K562 (cell line): ENCODE data around the gene OBSL1. TPM values are rescaled to one million over a fixed set of nuclear protein-coding genes. Genes with fewer than 3 reads are reported as not detected.

ENCODE experiments used
- ARID1B ChIP-seq: fragments of 450-650 bp; IDR thresholded peaks from 2 replicates; pipeline ENCODE4 v1.6.1; 2016; ENCODE audit warnings: antibody characterized with exemption, mild to moderate bottlenecking, inconsistent platforms
- ARNT ChIP-seq, 2 experiments: fragments of 450-650 bp; IDR thresholded peaks; 2 replicates each; pipeline ENCODE4 v1.6.1; 2016; ENCODE audit warnings: mild to moderate bottlenecking in 1 of 2
- BCOR ChIP-seq: fragments of 450-650 bp; IDR thresholded peaks from 2 replicates; pipeline ENCODE4 v1.6.1; 2016
- CBFA2T2 ChIP-seq: fragments of 450-650 bp; conservative IDR thresholded peaks from 2 replicates; pipeline ENCODE4 v1.6.1; 2017; ENCODE audit warnings: mild to moderate bottlenecking
- CBX3 ChIP-seq, 2 experiments: IDR thresholded peaks; 1 replicate in 1 of 2; 2 replicates in 1 of 2; pipeline ENCODE4 v1.6.1; 2012; ENCODE audit warnings: inconsistent platforms in 2 of 2, low read length in 2 of 2, borderline replicate concordance in 1 of 2, control low read depth in 1 of 2
- CCNT2 ChIP-seq: IDR thresholded peaks from 2 replicates; pipeline ENCODE4 v1.6.1; 2011; ENCODE audit warnings: borderline replicate concordance, low read depth, mild to moderate bottlenecking, moderate library complexity, mixed read lengths, low read length; ENCODE audit not compliant: insufficient read length; ENCODE audit errors: extremely low read depth
- DIDO1 ChIP-seq: fragments of 450-650 bp; IDR thresholded peaks from 2 replicates; pipeline ENCODE4 v1.6.1; 2016; ENCODE audit warnings: low read depth, missing biosample characterization, missing genetic modification characterization
- DPF2 ChIP-seq: fragments of 450-650 bp; IDR thresholded peaks from 2 replicates; pipeline ENCODE4 v1.6.1; 2016
- ETV5 ChIP-seq: sonication (generic); formaldehyde crosslinking; IDR thresholded peaks from 2 replicates; pipeline ENCODE4 v1.4.0; 2020; ENCODE audit warnings: low read depth, mild to moderate bottlenecking, missing genetic modification reagents
- KDM1A ChIP-seq, 2 experiments: fragments of 450-650 bp; IDR thresholded peaks; 2 replicates each; pipeline ENCODE4 v1.6.1; 2016; ENCODE audit warnings: mild to moderate bottlenecking in 2 of 2
- MEIS2 ChIP-seq: fragments of 450-650 bp; IDR thresholded peaks from 2 replicates; pipeline ENCODE4 v1.6.1; 2014; ENCODE audit warnings: mild to moderate bottlenecking; ENCODE audit not compliant: partially characterized antibody
- MYBL2 ChIP-seq, 2 experiments: fragments of 450-650 bp in 1 of 2; sonication (generic) in 1 of 2; formaldehyde crosslinking in 1 of 2; IDR thresholded peaks; 2 replicates each; pipeline versions ENCODE4 v1.6.1 to v1.8.1; 2017 to 2022; ENCODE audit warnings: borderline replicate concordance in 1 of 2, inconsistent platforms in 1 of 2, low read depth in 1 of 2, mild to moderate bottlenecking in 1 of 2, missing genetic modification reagents in 1 of 2, moderate library complexity in 1 of 2
- NBN ChIP-seq: fragments of 450-650 bp; IDR thresholded peaks from 2 replicates; pipeline ENCODE4 v1.6.1; 2016; ENCODE audit warnings: low read depth, mild to moderate bottlenecking
- NR2C1 ChIP-seq, 2 experiments: fragments of 450-650 bp; IDR thresholded peaks; 2 replicates each; pipeline ENCODE4 v1.6.1; 2017; ENCODE audit warnings: mild to moderate bottlenecking in 2 of 2, antibody characterized with exemption in 1 of 2, inconsistent platforms in 1 of 2, missing compliant biosample characterization in 1 of 2, missing genetic modification characterization in 1 of 2
- POLR2B ChIP-seq: fragments of 450-650 bp; IDR thresholded peaks from 2 replicates; pipeline ENCODE4 v1.6.1; 2018; ENCODE audit warnings: low read depth; ENCODE audit not compliant: partially characterized antibody
- POLR2G ChIP-seq: fragments of 200-400 bp; formaldehyde crosslinking; IDR thresholded peaks from 2 replicates; pipeline ENCODE4 v1.6.1; 2017; ENCODE audit warnings: low read depth, mild to moderate bottlenecking, antibody characterized with exemption, low read length, moderate library complexity
- PREB ChIP-seq: sonication (generic); formaldehyde crosslinking; IDR thresholded peaks from 2 replicates; pipeline ENCODE4 v1.8.1; 2023; ENCODE audit warnings: mild to moderate bottlenecking, missing genetic modification reagents
- SMARCE1 ChIP-seq: fragments of 450-650 bp; IDR thresholded peaks from 2 replicates; pipeline ENCODE4 v1.7.1; 2016; ENCODE audit warnings: mild to moderate bottlenecking
- TRIM28 ChIP-seq: fragments of 450-650 bp; IDR thresholded peaks from 2 replicates; pipeline ENCODE4 v1.6.1; 2017
- ZBTB7A ChIP-seq: IDR thresholded peaks from 2 replicates; pipeline ENCODE4 v1.6.1; 2011; ENCODE audit warnings: low read depth, mild to moderate bottlenecking, low read length, moderate library complexity, borderline replicate concordance; ENCODE audit not compliant: control insufficient read depth
- ZFX ChIP-seq: sonication (generic); formaldehyde crosslinking; IDR thresholded peaks from 2 replicates; pipeline ENCODE4 v1.8.0; 2022; ENCODE audit warnings: mild to moderate bottlenecking, missing genetic modification reagents, moderate library complexity
- ZNF12 ChIP-seq: sonication (generic); formaldehyde crosslinking; IDR thresholded peaks from 2 replicates; pipeline ENCODE4 v1.4.0; 2020; ENCODE audit warnings: mild to moderate bottlenecking, missing genetic modification reagents
- polyA plus RNA-seq, 8 experiments: library from polyadenylated mRNA; depleted of rRNA in 4 of 8; stranded (reverse) in 5 of 8; unstranded in 3 of 8; fragments of >200 nt; fragmentation: Nextera tagmentation in 2 of 8; fragmentation: Illumina TruSeq in 1 of 8; extraction: Ambion mirVana in 2 of 8; extraction: Trizol in 1 of 8; gene quantifications; 2 replicates each; pipeline versions ENCODE4 v1.2.1 to v1.2.3, GENCODE V29; 2011 to 2014; ENCODE audit warnings: inconsistent platforms in 1 of 8, missing spikeins in 1 of 8
- total RNA-seq, 7 experiments: library from RNA; depleted of rRNA in 6 of 7; stranded (reverse); fragments of >200 nt in 6 of 7; fragmentation: Illumina TruSeq in 2 of 7; extraction: Trizol in 2 of 7; gene quantifications; 2 replicates each; pipeline versions ENCODE4 v1.2.1 to v1.2.3, GENCODE V29; 2011 to 2021; ENCODE audit warnings: low replicate concordance in 1 of 7
- TF ChIP-seq, protein P1 (sequence below), 2 experiments: fragments of 450-650 bp in 1 of 2; sonication (generic) in 1 of 2; formaldehyde crosslinking in 1 of 2; IDR thresholded peaks in 1 of 2; conservative IDR thresholded peaks in 1 of 2; 2 replicates each; pipeline versions ENCODE4 v1.6.1 to v1.8.1; 2016 to 2023; ENCODE audit warnings: mild to moderate bottlenecking in 2 of 2, moderate library complexity in 2 of 2, inconsistent platforms in 1 of 2, missing genetic modification reagents in 1 of 2

Gene OBSL1
- total and polyA plus RNA-seq, 9 of the 15 experiments (the other 6 are each of a cell fraction or from before 2014, with no cell fraction given) = 1.2 to 26.6 (median 8.6) TPM

GRCh38 chr2:219522111-219523030 is 49.0 kb downstream of the OBSL1 start (continued):
- TF ChIP-seq NR2C1 (IDR thresholded peaks at IDR 0.05) (no peak), NR2C1 (tag; IDR thresholded peaks at IDR 0.05) (no peak), POLR2G (peak; percentile 81), ARNT (IDR thresholded peaks at IDR 0.05) (0 out of 4 replicates have a peak, but pooled peaks have one; percentile 20 to 45), MEIS2 (peak; percentile 83), KDM1A (IDR thresholded peaks at IDR 0.05) (peak; percentile 83 to 85), CCNT2 (peak; percentile 44), DPF2 (peak; percentile 65), ARID1B (peak; percentile 72), DIDO1 (tag) (no peak), POLR2B (no peak), ETV5 (CRISPR knock-in tag) (no peak), ZBTB7A (peak; percentile 78), MYBL2 (IDR thresholded peaks at IDR 0.05; ENCODE audit: low read depth) (no peak), MYBL2 (CRISPR knock-in tag; IDR thresholded peaks at IDR 0.05; ENCODE audit: borderline replicate concordance) (no peak), PREB (CRISPR knock-in tag) (no peak), CBX3 (IDR thresholded peaks at IDR 0.05; ENCODE audit: borderline replicate concordance in 1 of 2, low read length in 2 of 2) (no peak), NBN (0 out of 2 replicates have a peak, but pooled peaks have one; percentile 16), ZNF12 (CRISPR knock-in tag) (no peak), TRIM28 (no peak), CBFA2T2 (peak; percentile 27; the same call in 1 of the 2 replicates), SMARCE1 (peak; percentile 65), BCOR (no peak), ZFX (CRISPR knock-in tag) (peak; percentile 77)
- TF ChIP-seq, protein P1, sequence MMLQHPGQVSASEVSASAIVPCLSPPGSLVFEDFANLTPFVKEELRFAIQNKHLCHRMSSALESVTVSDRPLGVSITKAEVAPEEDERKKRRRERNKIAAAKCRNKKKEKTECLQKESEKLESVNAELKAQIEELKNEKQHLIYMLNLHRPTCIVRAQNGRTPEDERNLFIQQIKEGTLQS (IDR thresholded peaks at IDR 0.05) = peak; percentile 45; the same call in 1 of the 2 replicates
- TF ChIP-seq, protein P1 (CRISPR knock-in tag; conservative IDR thresholded peaks at IDR 0.05) = no peak
